ENCODE data around the gene ERN2.

DNA sequence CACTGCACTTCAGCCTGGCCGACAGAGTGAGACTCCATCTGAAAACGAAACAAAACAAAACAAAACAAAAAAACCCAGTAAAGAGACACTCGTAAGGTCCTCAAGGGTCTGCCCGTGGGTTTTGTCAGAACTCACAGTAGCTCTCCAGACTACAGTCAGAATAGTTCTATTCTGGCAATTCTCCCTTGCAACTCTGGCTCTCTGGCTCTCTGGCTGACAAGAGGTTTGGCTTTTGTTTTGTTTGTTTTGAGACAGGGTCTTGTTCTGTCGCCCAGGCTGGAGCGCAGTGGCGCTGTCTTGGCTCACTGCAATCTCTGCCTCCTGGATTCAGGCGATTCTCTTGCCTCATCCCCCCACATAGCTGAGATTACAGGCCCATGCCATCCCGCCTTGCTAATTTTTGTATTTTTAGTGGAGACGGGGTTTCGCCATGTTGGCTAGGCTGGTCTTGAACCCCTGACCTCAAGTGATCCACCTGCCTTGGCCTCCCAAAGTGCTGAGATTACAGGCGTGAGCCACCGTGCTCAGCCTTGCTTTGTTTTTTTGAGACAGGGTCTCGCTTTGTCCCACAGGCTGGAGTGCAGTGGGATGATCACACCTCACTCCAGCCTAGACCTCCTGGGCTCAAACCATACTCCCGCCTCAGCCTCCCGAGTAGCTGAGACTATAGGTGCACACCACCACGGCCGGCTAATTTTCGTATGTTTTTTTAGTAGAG lies 21.3 kb upstream of the ERN2 start:
- TF ChIP-seq CTCF (conservative IDR thresholded peaks at IDR 0.05) (no peak), EZH2 (IDR thresholded peaks at IDR 0.05; ENCODE audit: low read depth) (no peak)

Measured in PC-9 (cell line).